ENCODE data around the gene COL2A1.

The COL2A1 gene

DNA sequence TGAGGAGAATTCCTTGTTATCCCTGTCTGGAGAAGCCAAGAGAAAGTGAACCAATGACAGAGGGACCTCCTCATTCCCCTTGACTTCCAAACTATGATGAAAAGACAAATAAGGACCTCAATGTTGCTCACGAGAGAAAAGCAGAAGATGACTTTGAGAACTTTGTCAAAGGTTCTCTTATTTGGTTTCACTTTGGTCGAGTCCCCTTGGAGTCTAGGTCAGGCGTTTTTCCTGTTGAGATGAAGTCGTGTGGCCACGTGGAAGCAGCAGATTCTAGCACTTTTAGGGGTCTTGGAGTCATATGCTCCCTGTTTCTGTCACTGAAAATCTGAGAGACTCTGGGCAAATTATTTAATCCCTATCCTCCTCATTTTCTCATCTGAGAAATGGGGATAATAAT lies 33.8 kb upstream of the COL2A1 start:
- H3K9ac ChIP-seq (ENCODE audit: low read length), result no peak overlapping the region
- H3K27me3 ChIP-seq (ENCODE audit: low read length), result no peaks in the 10 kb centered on the region

DNA sequence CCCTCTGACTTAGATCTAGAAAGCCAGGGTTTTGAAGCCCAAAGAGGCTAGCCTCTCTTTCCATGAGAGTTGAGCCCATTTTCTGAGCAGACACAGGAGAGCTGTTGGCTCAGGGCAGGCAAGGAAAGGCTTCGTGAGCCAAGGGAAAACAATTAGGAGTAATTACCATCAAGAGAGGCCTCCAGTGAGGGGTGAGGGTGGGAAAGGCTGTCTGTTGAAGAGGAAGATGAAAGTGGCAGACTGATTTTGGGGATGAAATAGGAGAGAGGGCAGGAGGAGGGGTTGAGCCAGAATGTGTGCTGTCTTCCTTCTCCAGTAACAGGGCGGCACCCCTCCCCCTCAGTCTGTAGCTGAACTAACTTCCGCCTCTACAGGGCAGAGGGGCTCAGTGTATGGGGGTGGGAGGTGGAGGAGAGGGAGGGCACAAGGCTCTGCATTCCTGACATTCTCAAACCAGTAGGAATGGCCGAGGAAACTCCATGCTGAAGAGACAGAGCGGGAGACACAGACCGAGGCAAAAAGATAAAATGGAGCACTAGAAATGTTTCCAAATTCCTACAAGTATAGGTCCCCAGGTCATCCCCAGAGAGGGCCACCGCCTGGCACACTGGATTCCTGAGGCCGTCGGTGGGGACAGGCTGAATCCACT lies 33.1 kb upstream of the COL2A1 start:
- TF ChIP-seq EZH2phosphoT487 (conservative IDR thresholded peaks at IDR 0.05; ENCODE audit: low read length), result no peak
- no peak for TF ChIP-seq CTCF (IDR thresholded peaks at IDR 0.05; ENCODE audit: insufficient read depth, low read length, poor library complexity, severe bottlenecking)
- Histone ChIP-seq H3F3A (ENCODE audit: insufficient read depth) (no peaks in the 10 kb centered on the region), H3K9ac (ENCODE audit: low read length) (no peak overlapping the region), H3K4me3 (ENCODE audit: insufficient read depth, low read length, poor library complexity, severe bottlenecking) (no peak overlapping the region), H3K4me2 (ENCODE audit: low read depth, low read length, poor library complexity, severe bottlenecking) (no peak overlapping the region), H2AFZ (ENCODE audit: low read depth, low read length, severe bottlenecking) (no peak overlapping the region), H3K9me3 (ENCODE audit: insufficient read depth, low read length) (no peaks in the 10 kb centered on the region), H4K20me1 (ENCODE audit: low read depth, low read length) (no peaks in the 10 kb centered on the region), H3K79me2 (ENCODE audit: insufficient read depth, low read length) (no peaks in the 10 kb centered on the region), H3K27ac (ENCODE audit: low read depth, low read length) (no peak overlapping the region), H3K9me2 (replicated peaks; ENCODE audit: insufficient read depth, low read length) (no peaks in the 10 kb centered on the region), H3K27me3 (ENCODE audit: low read length) (no peaks in the 10 kb centered on the region), H3K36me3 (ENCODE audit: low read length) (no peaks in the 10 kb centered on the region)

More for the DNA sequence above, 33.8 kb upstream of the COL2A1 start:
- Histone ChIP-seq H3K4me2 (ENCODE audit: low read depth, low read length, poor library complexity, severe bottlenecking) (no peak overlapping the region), H3K79me2 (ENCODE audit: insufficient read depth, low read length) (no peaks in the 10 kb centered on the region), H3K9me2 (replicated peaks; ENCODE audit: insufficient read depth, low read length) (no peaks in the 10 kb centered on the region), H3F3A (ENCODE audit: insufficient read depth) (no peaks in the 10 kb centered on the region), H3K27ac (ENCODE audit: low read depth, low read length) (no peak overlapping the region), H4K20me1 (ENCODE audit: low read depth, low read length) (no peaks in the 10 kb centered on the region), H2AFZ (ENCODE audit: low read depth, low read length, severe bottlenecking) (no peak overlapping the region), H3K36me3 (ENCODE audit: low read length) (no peaks in the 10 kb centered on the region), H3K4me3 (ENCODE audit: insufficient read depth, low read length, poor library complexity, severe bottlenecking) (no peak overlapping the region), H3K9me3 (ENCODE audit: insufficient read depth, low read length) (no peaks in the 10 kb centered on the region)
- TF ChIP-seq EZH2phosphoT487 (conservative IDR thresholded peaks at IDR 0.05; ENCODE audit: low read length) (no peak), CTCF (IDR thresholded peaks at IDR 0.05; ENCODE audit: insufficient read depth, low read length, poor library complexity, severe bottlenecking) (no peak)

DNA sequence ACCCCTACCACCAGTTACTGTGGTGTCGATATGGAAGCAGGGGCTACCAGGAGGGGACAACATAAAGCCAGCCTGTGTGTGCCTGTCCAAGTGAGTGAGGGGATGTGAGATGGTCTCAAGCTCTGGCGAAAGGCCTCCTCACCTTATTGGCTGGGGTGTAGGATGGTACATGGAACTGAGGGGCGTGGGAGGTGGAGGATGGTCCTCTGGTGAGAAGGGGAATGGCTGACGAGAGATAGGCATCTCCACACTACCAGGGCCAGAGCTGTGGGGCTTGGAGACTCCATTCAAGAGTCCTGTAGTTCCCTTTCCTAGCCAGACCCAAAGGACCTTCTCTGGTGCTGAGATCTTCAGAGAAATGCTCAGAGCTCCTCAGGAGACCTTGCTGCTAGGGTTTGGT lies 32.5 kb upstream of the COL2A1 start:
- Histone ChIP-seq H3K4me2 (ENCODE audit: low read depth, low read length, poor library complexity, severe bottlenecking) (no peak overlapping the region), H3K4me3 (ENCODE audit: insufficient read depth, low read length, poor library complexity, severe bottlenecking) (no peak overlapping the region), H2AFZ (ENCODE audit: low read depth, low read length, severe bottlenecking) (no peak overlapping the region), H3K79me2 (ENCODE audit: insufficient read depth, low read length) (no peaks in the 10 kb centered on the region), H3K27ac (ENCODE audit: low read depth, low read length) (no peak overlapping the region), H3K27me3 (ENCODE audit: low read length) (no peaks in the 10 kb centered on the region), H3K9ac (ENCODE audit: low read length) (no peak overlapping the region), H3F3A (ENCODE audit: insufficient read depth) (no peaks in the 10 kb centered on the region), H3K36me3 (ENCODE audit: low read length) (no peaks in the 10 kb centered on the region), H3K9me2 (replicated peaks; ENCODE audit: insufficient read depth, low read length) (no peaks in the 10 kb centered on the region), H4K20me1 (ENCODE audit: low read depth, low read length) (no peaks in the 10 kb centered on the region), H3K9me3 (ENCODE audit: insufficient read depth, low read length) (no peaks in the 10 kb centered on the region)
- TF ChIP-seq EZH2phosphoT487 (conservative IDR thresholded peaks at IDR 0.05; ENCODE audit: low read length) (no peak), CTCF (IDR thresholded peaks at IDR 0.05; ENCODE audit: insufficient read depth, low read length, poor library complexity, severe bottlenecking) (no peak)
